Measurements from ENCODE around the gene KCNK2. TPM values are rescaled to one million over a fixed set of nuclear protein-coding genes. Genes with fewer than 3 reads are reported as not detected.

Gene KCNK2
- total RNA-seq = not detected

GRCh38 chr1:215082532-215083382 lies at the start of gene KCNK2:
Gene KCNK2, plus strand, starts transcription at chr1:215082737. Its CDS starts 649 bp downstream, at chr1:215083386.
- peaks cover 0 to 4% of the 10 kb centered on the region in 2 donors for H3K36me3 Mint-ChIP-seq (ENCODE audit: insufficient read depth in 2 of 2)
- peaks cover 13% of the 10 kb centered on the region for H3K4me1 Mint-ChIP-seq (ENCODE audit: low read depth)
- peaks cover 73% of the 10 kb centered on the region for H3K27me3 Mint-ChIP-seq (ENCODE audit: low read depth)
- no peak within 1 kb of the TSS for H3K27ac Mint-ChIP-seq
- ATAC-seq (replicated peaks in 1 of 2) = peak; percentile 23 to 62
- DNase-seq = peak in 1 of 2 donors; percentile 1
- peaks cover 0 to under 1% of the 10 kb centered on the region in 2 donors for H3K9me3 Mint-ChIP-seq
- H3K4me3 Mint-ChIP-seq = peak within 1 kb of the TSS; percentile 55 to 74

- Mint-ChIP-seq H3K27me3 (ENCODE audit: low read depth) (no peaks in the 10 kb centered on the region), H3K36me3 (ENCODE audit: insufficient read depth in 2 of 2) (no peaks in the 10 kb centered on the region), H3K4me1 (ENCODE audit: low read depth) (no peaks in the 10 kb centered on the region), H3K27ac (no peak overlapping the region), H3K4me3 (no peak overlapping the region), H3K9me3 (peaks cover 0 to 2% of the 10 kb centered on the region in 2 donors)
- no peak for ATAC-seq (replicated peaks in 1 of 2)
- DNase-seq = no peak
Measured at GRCh38 chr1:215032911-215033526, 49.5 kb upstream of the KCNK2 start.

- peaks cover 0 to 2% of the 10 kb centered on the region in 2 donors for H3K36me3 Mint-ChIP-seq (ENCODE audit: insufficient read depth in 2 of 2)
- H3K4me3 Mint-ChIP-seq = no peak overlapping the region
Measured at GRCh38 chr1:215040190-215040589, 42.3 kb upstream of the KCNK2 start.

GRCh38 chr1:215043401-215043800 lies 39.1 kb upstream of the KCNK2 start:
- DNase-seq (peak; percentile 4 to 37), ATAC-seq (replicated peaks in 1 of 2) (peak; percentile 93 to 97)
- Mint-ChIP-seq H3K4me1 (ENCODE audit: low read depth) (peaks cover 16% of the 10 kb centered on the region), H3K27ac (peak overlapping the region; percentile 63), H3K27me3 (ENCODE audit: low read depth) (peaks cover 8% of the 10 kb centered on the region), H3K36me3 (ENCODE audit: insufficient read depth in 2 of 2) (peaks cover 0 to 2% of the 10 kb centered on the region in 2 donors), H3K9me3 (peaks cover 9 to 11% of the 10 kb centered on the region in 2 donors), H3K4me3 (no peak overlapping the region)

More at GRCh38 chr1:215040190-215040589, 42.3 kb upstream of the KCNK2 start:
- peaks cover 8 to 9% of the 10 kb centered on the region in 2 donors for H3K9me3 Mint-ChIP-seq
- DNase-seq (no peak), ATAC-seq (replicated peaks in 1 of 2) (no peak)
- peaks cover 16% of the 10 kb centered on the region for H3K4me1 Mint-ChIP-seq (ENCODE audit: low read depth)
- H3K27ac Mint-ChIP-seq = no peak overlapping the region
- peaks cover 8% of the 10 kb centered on the region for H3K27me3 Mint-ChIP-seq (ENCODE audit: low read depth)

GRCh38 chr1:215044151-215044550 lies 38.4 kb upstream of the KCNK2 start:
- H3K9me3 Mint-ChIP-seq = peaks cover 9 to 11% of the 10 kb centered on the region in 2 donors
- H3K4me3 Mint-ChIP-seq = no peak overlapping the region
- H3K27ac Mint-ChIP-seq = peak overlapping the region; percentile 63
- ATAC-seq (replicated peaks in 1 of 2) (no peak), DNase-seq (no peak)
- H3K27me3 Mint-ChIP-seq (ENCODE audit: low read depth) = peaks cover 8% of the 10 kb centered on the region
- H3K36me3 Mint-ChIP-seq (ENCODE audit: insufficient read depth in 2 of 2) = peaks cover 0 to 2% of the 10 kb centered on the region in 2 donors
- H3K4me1 Mint-ChIP-seq (ENCODE audit: low read depth) = peaks cover 16% of the 10 kb centered on the region

GRCh38 chr1:215045698-215046308 lies 36.7 kb upstream of the KCNK2 start:
- peaks cover 8% of the 10 kb centered on the region for H3K27me3 Mint-ChIP-seq (ENCODE audit: low read depth)
- no peak for ATAC-seq (replicated peaks in 1 of 2)
- peaks cover 9 to 11% of the 10 kb centered on the region in 2 donors for H3K9me3 Mint-ChIP-seq
- DNase-seq = no peak
- peaks cover 16% of the 10 kb centered on the region for H3K4me1 Mint-ChIP-seq (ENCODE audit: low read depth)
- H3K27ac Mint-ChIP-seq = no peak overlapping the region
- peaks cover 0 to 2% of the 10 kb centered on the region in 2 donors for H3K36me3 Mint-ChIP-seq (ENCODE audit: insufficient read depth in 2 of 2)
- H3K4me3 Mint-ChIP-seq = no peak overlapping the region

- no peaks in the 10 kb centered on the region for H3K4me1 Mint-ChIP-seq (ENCODE audit: low read depth)
- no peak overlapping the region for H3K4me3 Mint-ChIP-seq
- no peaks in the 10 kb centered on the region for H3K36me3 Mint-ChIP-seq (ENCODE audit: insufficient read depth in 2 of 2)
- ATAC-seq (replicated peaks in 1 of 2) (no peak), DNase-seq (no peak)
- H3K27me3 Mint-ChIP-seq (ENCODE audit: low read depth) = peaks cover 11% of the 10 kb centered on the region
- H3K27ac Mint-ChIP-seq = no peak overlapping the region
- H3K9me3 Mint-ChIP-seq = no peaks in the 10 kb centered on the region
Measured at GRCh38 chr1:215052256-215053015, 30.1 kb upstream of the KCNK2 start.

- no peak for DNase-seq
- Mint-ChIP-seq H3K27me3 (ENCODE audit: low read depth) (peaks cover 11% of the 10 kb centered on the region), H3K9me3 (no peaks in the 10 kb centered on the region), H3K4me3 (no peak overlapping the region), H3K36me3 (ENCODE audit: insufficient read depth in 2 of 2) (no peaks in the 10 kb centered on the region), H3K27ac (no peak overlapping the region), H3K4me1 (ENCODE audit: low read depth) (no peaks in the 10 kb centered on the region)
- ATAC-seq (replicated peaks in 1 of 2) = no peak
Measured at GRCh38 chr1:215054266-215054665, 28.3 kb upstream of the KCNK2 start.

- H3K27me3 Mint-ChIP-seq (ENCODE audit: low read depth) = peaks cover 11% of the 10 kb centered on the region
Measured at GRCh38 chr1:215055281-215055935, 27.1 kb upstream of the KCNK2 start.

GRCh38 chr1:215056584-215056983 lies 26.0 kb upstream of the KCNK2 start:
- H3K9me3 Mint-ChIP-seq = no peaks in the 10 kb centered on the region
- H3K27ac Mint-ChIP-seq = no peak overlapping the region
- H3K27me3 Mint-ChIP-seq (ENCODE audit: low read depth) = peaks cover 11% of the 10 kb centered on the region
- H3K4me3 Mint-ChIP-seq = no peak overlapping the region
- ATAC-seq (replicated peaks in 1 of 2) (no peak), DNase-seq (no peak)
- H3K36me3 Mint-ChIP-seq (ENCODE audit: insufficient read depth in 2 of 2) = no peaks in the 10 kb centered on the region
- no peaks in the 10 kb centered on the region for H3K4me1 Mint-ChIP-seq (ENCODE audit: low read depth)

More at GRCh38 chr1:215055281-215055935, 27.1 kb upstream of the KCNK2 start:
- DNase-seq = no peak
- no peaks in the 10 kb centered on the region for H3K36me3 Mint-ChIP-seq (ENCODE audit: insufficient read depth in 2 of 2)
- no peaks in the 10 kb centered on the region for H3K9me3 Mint-ChIP-seq
- no peak for ATAC-seq (replicated peaks in 1 of 2)
- no peaks in the 10 kb centered on the region for H3K4me1 Mint-ChIP-seq (ENCODE audit: low read depth)
- no peak overlapping the region for H3K4me3 Mint-ChIP-seq
- H3K27ac Mint-ChIP-seq = no peak overlapping the region

GRCh38 chr1:215059947-215060346 lies 22.6 kb upstream of the KCNK2 start:
- no peak overlapping the region for H3K27ac Mint-ChIP-seq
- no peaks in the 10 kb centered on the region for H3K9me3 Mint-ChIP-seq
- H3K4me3 Mint-ChIP-seq = no peak overlapping the region
- no peaks in the 10 kb centered on the region for H3K4me1 Mint-ChIP-seq (ENCODE audit: low read depth)
- DNase-seq (no peak), ATAC-seq (replicated peaks in 1 of 2) (no peak)
- peaks cover 9% of the 10 kb centered on the region for H3K27me3 Mint-ChIP-seq (ENCODE audit: low read depth)
- no peaks in the 10 kb centered on the region for H3K36me3 Mint-ChIP-seq (ENCODE audit: insufficient read depth in 2 of 2)

GRCh38 chr1:215064327-215064726 lies 18.2 kb upstream of the KCNK2 start:
- DNase-seq (no peak), ATAC-seq (replicated peaks in 1 of 2) (no peak)
- Mint-ChIP-seq H3K36me3 (ENCODE audit: insufficient read depth in 2 of 2) (no peaks in the 10 kb centered on the region), H3K4me1 (ENCODE audit: low read depth) (no peaks in the 10 kb centered on the region), H3K27ac (no peak overlapping the region), H3K4me3 (no peak overlapping the region), H3K9me3 (no peaks in the 10 kb centered on the region), H3K27me3 (ENCODE audit: low read depth) (peaks cover 11% of the 10 kb centered on the region)
